K562 (cell line): ENCODE results near the gene SEMA5A. TPM values are rescaled to one million over a fixed set of nuclear protein-coding genes. Genes with fewer than 3 reads are reported as not detected.

Experiments used
- ATAC-seq: fragments of 200-7000 bp; cut with Tn5 transposase; 3 replicates; pipeline ENCODE4 v1.9.1; 2020; ENCODE audit warnings: moderate library complexity
- BruUV-seq: library from RNA; stranded (reverse); fragments of 400-500 nt; replicated peaks from 2 replicates; lab custom pipeline; 2021; lab: Mats Ljungman, UMichigan
- CTCF ChIA-PET: fragments of 300-600 bp; formaldehyde crosslinking; extraction: SDS; loops from one replicate; lab custom pipeline; 2021; ENCODE audit warnings: low intra/inter-chr PET ratio; lab: Yijun Ruan, JAX
- POLR2A ChIA-PET: fragments of 300-600, 350-650 bp; sonication (Branson Sonifier 250); formaldehyde crosslinking; extraction: SDS; loops from one replicate; lab custom pipeline; 2021; ENCODE audit warnings: antibody characterized with exemption, inconsistent platforms; lab: Yijun Ruan, JAX
- DNase-seq, 4 experiments: peaks; one replicate each; pipeline versions ENCODE4 v3.0.0 to v3.0.0-alpha.2; 2011 to 2018; ENCODE audit warnings: low spot score in 3 of 4, mixed read lengths in 3 of 4; ENCODE audit errors: extremely low read depth in 1 of 4
- FAIRE-seq: peaks from 2 replicates; lab custom pipeline; 2011; peaks lifted over from hg19 to GRCh38; lab: Jason Lieb, UNC
- H2AFZ ChIP-seq: 2 replicates; pipeline ENCODE4 v1.6.0; 2011; ENCODE audit warnings: low read depth, low read length, control low read depth, inconsistent platforms
- H3K27ac ChIP-seq: fragments of 200-600 bp; 3 replicates; pipeline ENCODE4 v1.8.0; 2011; ENCODE audit warnings: low read depth, mild to moderate bottlenecking, control low read depth, inconsistent platforms, low read length, moderate library complexity, mixed read lengths; ENCODE audit errors: extremely low read depth
- H3K27me3 ChIP-seq, 2 experiments: fragments of 300-600 bp in 1 of 2; 2 replicates in 1 of 2; 3 replicates in 1 of 2; pipeline versions ENCODE4 v1.6.0 to v1.8.0; 2011; ENCODE audit warnings: inconsistent platforms in 2 of 2, low read length in 2 of 2, mild to moderate bottlenecking in 1 of 2, mixed read lengths in 1 of 2, moderate library complexity in 1 of 2; ENCODE audit not compliant: control insufficient read depth in 2 of 2, insufficient read depth in 2 of 2
- H3K36me3 ChIP-seq: fragments of 300-600 bp; 3 replicates; pipeline ENCODE4 v1.8.0; 2011; ENCODE audit warnings: mild to moderate bottlenecking, low read length, inconsistent platforms; ENCODE audit not compliant: control insufficient read depth, insufficient read depth
- H3K4me1 ChIP-seq, 2 experiments: fragments of 200-600 bp in 1 of 2; replicated peaks in 1 of 2; 2 replicates in 1 of 2; 3 replicates in 1 of 2; pipeline versions ENCODE4 v1.5.1 to v1.8.0; 2011; ENCODE audit warnings: inconsistent platforms in 2 of 2, low read length in 2 of 2, mild to moderate bottlenecking in 1 of 2, mixed read lengths in 1 of 2, moderate library complexity in 1 of 2; ENCODE audit not compliant: control insufficient read depth in 2 of 2, insufficient read depth in 2 of 2
- H3K4me2 ChIP-seq: 2 replicates; pipeline ENCODE4 v1.6.1; 2011; ENCODE audit warnings: low read length, control low read depth, inconsistent platforms, mixed read lengths; ENCODE audit not compliant: insufficient read depth
- H3K4me3 ChIP-seq: fragments of 200-600 bp; sonication (generic), shearing (Covaris generic); 2 replicates; pipeline ENCODE4 v1.5.1; 2016; ENCODE audit warnings: control low read depth, inconsistent platforms
- H3K79me2 ChIP-seq: fragments of 200-600 bp; 3 replicates; pipeline ENCODE4 v1.8.0; 2011; ENCODE audit warnings: low read length, inconsistent platforms; ENCODE audit not compliant: control insufficient read depth, insufficient read depth
- H3K9ac ChIP-seq, 2 experiments: 2 replicates each; pipeline versions ENCODE4 v1.6.0 to v1.6.1; 2011; ENCODE audit warnings: low read depth in 2 of 2, low read length in 2 of 2, control low read depth in 1 of 2, inconsistent platforms in 1 of 2, mild to moderate bottlenecking in 1 of 2, mixed read lengths in 1 of 2; ENCODE audit not compliant: insufficient read depth in 1 of 2
- H3K9me1 ChIP-seq: one replicate; pipeline ENCODE4 v1.6.0; 2011; ENCODE audit warnings: inconsistent platforms, mild to moderate bottlenecking, low read length, moderate library complexity; ENCODE audit not compliant: control insufficient read depth, insufficient read depth
- H3K9me3 ChIP-seq: replicated peaks from 2 replicates; pipeline ENCODE4 v1.5.1; 2011; ENCODE audit warnings: low read depth, low read length, inconsistent platforms; ENCODE audit not compliant: control insufficient read depth, insufficient read depth
- H4K20me1 ChIP-seq: replicated peaks from 2 replicates; pipeline ENCODE4 v1.6.1; 2011; ENCODE audit warnings: low read length, inconsistent platforms, mixed read lengths; ENCODE audit not compliant: control insufficient read depth, insufficient read depth
- ERF ChIP-seq: fragments of 450-650 bp; formaldehyde crosslinking; IDR thresholded peaks from 2 replicates; pipeline ENCODE4 v1.4.0; 2020; ENCODE audit warnings: mild to moderate bottlenecking, mixed read lengths
- MEF2A ChIP-seq: IDR thresholded peaks from 2 replicates; pipeline ENCODE4 v1.6.1; 2011; ENCODE audit warnings: low read depth, mild to moderate bottlenecking, low read length, moderate library complexity; ENCODE audit not compliant: control insufficient read depth
- SRF ChIP-seq, 2 experiments: fragments of 250-450, 450-650 bp in 1 of 2; sonication (Bioruptor Pico) in 1 of 2; sonication (generic) in 1 of 2; formaldehyde crosslinking; IDR thresholded peaks; 2 replicates each; pipeline versions ENCODE4 v1.5.0 to v1.5.1; 2020 to 2022; ENCODE audit warnings: mild to moderate bottlenecking in 1 of 2, missing genetic modification reagents in 1 of 2
- THRA ChIP-seq: fragments of 450-650 bp; IDR thresholded peaks from 2 replicates; pipeline ENCODE4 v1.6.1; 2017; ENCODE audit warnings: mild to moderate bottlenecking, moderate library complexity
- ZNF133 ChIP-seq: fragments of 250-450 bp; sonication (Bioruptor Pico); IDR thresholded peaks from 2 replicates; pipeline ENCODE4 v1.4.0; 2020; ENCODE audit warnings: mild to moderate bottlenecking
- ZNF280A ChIP-seq: fragments of 450-650 bp; IDR thresholded peaks from 2 replicates; pipeline ENCODE4 v1.6.1; 2018; ENCODE audit warnings: mild to moderate bottlenecking, low read depth; ENCODE audit not compliant: partially characterized antibody
- ZNF696 ChIP-seq: fragments of 250-450 bp; sonication (Bioruptor Pico); conservative IDR thresholded peaks from 2 replicates; pipeline ENCODE4 v1.4.0; 2020; ENCODE audit warnings: mild to moderate bottlenecking, moderate library complexity
- WGBS: fragments of 100-300 bp; shearing (Covaris generic); methylation state at CpG from one replicate; pipeline ENCODE4 v1.1.6; 2016; ENCODE audit warnings: low coverage, mixed read lengths; ENCODE audit not compliant: insufficient coverage; ENCODE audit errors: missing lambda C conversion rate; 5-methylcytosine and 5-hydroxymethylcytosine counted together
- in situ Hi-C: fragments of 300-500 bp; cut with MboI; formaldehyde crosslinking; loops from 4 replicates; pipeline ENCODE4 v1.15.0; 2018; ENCODE audit warnings: inconsistent platforms, mixed read lengths
- intact Hi-C: fragments of 100-400 bp; cut with micrococcal nuclease; formaldehyde crosslinking; loops from 2 replicates; pipeline ENCODE4 v1.14.2; 2022
- polyA plus RNA-seq, 8 experiments: library from polyadenylated mRNA; depleted of rRNA in 4 of 8; stranded (reverse) in 5 of 8; unstranded in 3 of 8; fragments of >200 nt; fragmentation: Nextera tagmentation in 2 of 8; fragmentation: Illumina TruSeq in 1 of 8; extraction: Ambion mirVana in 2 of 8; extraction: Trizol in 1 of 8; gene quantifications; 2 replicates each; pipeline versions ENCODE4 v1.2.1 to v1.2.3, GENCODE V29; 2011 to 2014; ENCODE audit warnings: inconsistent platforms in 1 of 8, missing spikeins in 1 of 8
- total RNA-seq, 7 experiments: library from RNA; depleted of rRNA in 6 of 7; stranded (reverse); fragments of >200 nt in 6 of 7; fragmentation: Illumina TruSeq in 2 of 7; extraction: Trizol in 2 of 7; gene quantifications; 2 replicates each; pipeline versions ENCODE4 v1.2.1 to v1.2.3, GENCODE V29; 2011 to 2021; ENCODE audit warnings: low replicate concordance in 1 of 7

SEMA5A gene
- total and polyA plus RNA-seq, 9 of the 15 experiments (the other 6 are each of a cell fraction or from before 2014, with no cell fraction given) = 0.02 TPM; not detected in 8

GRCh38 chr5:9283473-9283872, 262.4 kb downstream of the SEMA5A start:
- in situ Hi-C loops (no loop called here), intact Hi-C loops (no loop called here)
- CTCF ChIA-PET = interaction anchor here (0.5 kb wide), 1 partner anchor 1624 kb away, joined by 3 read pairs; no protein-coding TSS in a partner anchor
- no peak overlapping the region for H3K27ac ChIP-seq
- H4K20me1 ChIP-seq = no peaks in the 10 kb centered on the region
- ATAC-seq (no peak), DNase-seq (no peak)
- H2AFZ ChIP-seq = no peak overlapping the region
- no peaks in the 10 kb centered on the region for H3K9me3 ChIP-seq
- no peaks in the 10 kb centered on the region for H3K36me3 ChIP-seq
- H3K4me1 ChIP-seq = no peaks in the 10 kb centered on the region
- no peak overlapping the region for H3K4me2 ChIP-seq
- BruUV-seq = no TSS peak
- no peak overlapping the region for H3K9ac ChIP-seq
- H3K9me1 ChIP-seq = no peaks in the 10 kb centered on the region
- no peaks in the 10 kb centered on the region for H3K79me2 ChIP-seq
- POLR2A ChIA-PET = no interaction called here
- WGBS = 0% methylated on average over 1 of the region's 1 CpG
- no peak overlapping the region for H3K4me3 ChIP-seq
- no peaks in the 10 kb centered on the region for H3K27me3 ChIP-seq
- TF ChIP-seq ZNF133 (no peak), ZNF280A (no peak), MEF2A (no peak), SRF (CRISPR knock-in tag; IDR thresholded peaks at IDR 0.05) (no peak), ZNF696 (CRISPR knock-in tag) (no peak), ERF (no peak), THRA (no peak)
- TF ChIP-seq, all 486 proteins: peak for 0
- no peak for FAIRE-seq
